ENCODE measurements around the gene SLC12A9.

Gene SLC12A9

DNA sequence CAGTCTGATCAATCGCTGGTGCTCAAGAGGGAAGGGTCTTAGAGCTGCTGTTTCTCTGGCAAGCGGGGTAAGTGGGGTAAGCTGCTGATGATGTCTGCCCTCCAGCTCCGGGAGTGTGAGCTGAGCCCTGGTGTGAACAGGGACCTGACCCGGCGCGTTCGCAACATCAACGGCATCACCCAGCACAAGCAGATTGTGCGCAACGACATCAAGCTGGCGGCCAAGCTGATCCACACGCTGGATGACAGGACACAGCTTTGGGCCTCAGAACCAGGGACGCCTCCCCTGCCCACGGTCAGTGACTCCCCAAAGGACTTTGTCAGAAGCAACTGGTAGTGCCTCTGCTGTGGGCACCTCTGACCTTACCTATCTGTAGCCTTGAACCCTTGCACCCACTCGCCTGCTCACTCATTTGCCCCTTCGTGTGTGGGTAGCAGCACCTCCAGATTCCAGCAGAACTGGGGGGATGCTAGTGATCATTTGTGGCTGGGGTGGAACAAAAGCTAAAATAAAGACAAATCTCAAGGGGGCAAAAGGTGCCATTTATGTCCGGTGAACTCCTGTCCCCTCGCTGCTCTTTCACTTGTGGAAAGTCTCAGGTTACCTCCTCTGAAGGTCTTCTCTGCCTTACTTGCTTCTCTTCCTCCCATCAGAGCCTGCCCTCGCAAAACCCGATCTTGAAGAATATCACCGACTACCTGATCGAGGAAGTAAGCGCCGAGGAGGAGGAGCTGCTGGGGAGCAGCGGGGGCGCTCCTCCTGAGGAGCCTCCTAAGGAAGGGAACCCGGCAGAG, 33.8 kb downstream of the SLC12A9 start:
- no peak for DNase-seq

DNA sequence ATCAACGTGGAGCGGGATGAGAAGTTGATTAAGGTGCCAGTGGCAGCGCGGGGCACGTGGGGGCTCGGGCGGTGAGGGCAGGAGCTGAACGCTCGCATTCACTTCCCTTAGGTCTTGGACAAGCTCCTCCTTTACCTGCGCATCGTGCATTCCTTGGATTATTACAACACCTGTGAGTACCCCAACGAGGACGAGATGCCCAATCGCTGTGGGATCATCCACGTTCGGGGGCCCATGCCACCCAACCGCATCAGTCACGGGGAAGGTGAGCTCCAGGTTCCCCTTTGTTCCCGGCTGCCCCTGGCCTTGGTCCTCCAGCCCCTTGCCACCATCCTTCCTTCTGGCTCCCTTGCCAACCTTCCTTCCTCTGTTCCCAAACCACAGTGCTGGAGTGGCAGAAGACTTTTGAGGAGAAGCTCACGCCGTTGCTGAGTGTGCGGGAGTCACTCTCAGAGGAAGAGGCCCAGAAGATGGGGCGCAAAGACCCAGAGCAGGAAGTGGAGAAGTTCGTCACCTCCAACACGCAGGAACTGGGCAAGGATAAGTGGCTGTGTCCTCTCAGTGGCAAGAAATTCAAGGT, 34.5 kb downstream of the SLC12A9 start:
- no peak for DNase-seq

DNA sequence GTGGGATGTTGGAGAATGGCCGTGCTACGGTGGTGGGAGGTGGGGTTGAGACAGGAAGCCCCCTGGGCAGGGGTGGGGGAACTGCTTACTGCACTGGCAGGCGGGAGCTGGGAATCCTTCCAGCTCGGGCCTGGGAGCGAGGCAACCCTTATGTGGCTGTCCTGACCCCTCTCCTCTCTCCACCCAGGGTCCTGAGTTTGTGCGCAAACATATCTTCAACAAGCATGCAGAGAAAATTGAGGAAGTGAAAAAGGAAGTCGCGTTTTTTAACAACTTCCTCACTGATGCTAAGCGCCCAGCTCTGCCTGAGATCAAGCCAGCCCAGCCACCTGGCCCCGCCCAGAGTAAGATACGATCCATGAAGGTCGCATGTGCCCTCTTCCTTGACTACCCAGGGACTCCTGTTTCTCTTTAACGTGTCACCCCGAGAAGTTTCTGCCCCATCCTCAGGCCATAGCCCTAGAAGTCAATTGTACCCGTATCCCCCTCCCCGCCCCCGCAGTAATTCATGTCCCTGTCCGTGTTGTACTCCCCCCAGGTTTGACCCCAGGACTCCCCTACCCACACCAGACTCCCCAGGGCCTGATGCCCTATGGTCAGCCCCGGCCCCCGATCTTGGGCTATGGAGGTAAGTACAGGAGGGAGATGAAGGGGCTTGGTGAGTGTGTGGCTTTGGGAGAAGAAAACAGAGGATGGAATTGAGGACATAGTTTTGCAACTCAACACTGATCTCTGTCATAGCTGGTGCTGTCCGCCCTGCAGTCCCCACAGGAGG, 35.2 kb downstream of the SLC12A9 start:
- peak; percentile 45 for DNase-seq

DNA sequence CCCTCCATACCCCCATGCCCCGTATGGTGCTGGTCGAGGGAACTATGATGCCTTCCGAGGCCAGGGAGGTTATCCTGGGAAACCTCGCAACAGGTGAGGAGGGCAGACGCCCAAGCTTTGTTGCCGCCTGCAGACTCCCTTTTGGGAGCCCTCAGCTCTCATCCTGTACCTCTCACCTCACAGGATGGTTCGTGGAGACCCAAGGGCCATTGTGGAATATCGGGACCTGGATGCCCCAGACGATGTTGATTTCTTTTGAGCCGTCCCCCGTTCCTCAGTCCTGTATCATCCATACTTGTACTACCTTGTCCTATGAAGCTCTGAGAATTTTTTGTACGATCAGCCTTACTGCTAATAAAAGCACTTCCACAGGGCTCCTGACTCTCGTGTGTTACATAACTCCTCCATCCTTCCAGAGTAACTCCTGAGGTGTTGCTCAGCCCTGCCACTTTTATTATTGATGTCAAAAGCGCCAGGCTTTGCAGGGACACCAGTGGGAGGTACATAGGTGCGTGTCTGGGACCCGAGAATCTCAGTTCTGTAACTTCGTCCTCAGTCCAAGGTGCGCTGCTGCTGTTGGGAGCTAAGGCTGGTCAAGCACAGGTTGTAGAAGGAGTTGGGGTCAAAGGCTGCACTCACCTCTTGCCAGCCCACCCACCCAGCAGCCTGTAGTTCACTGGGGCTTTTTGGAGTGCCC, 35.9 kb downstream of the SLC12A9 start:
- DNase-seq, result no peak

DNA sequence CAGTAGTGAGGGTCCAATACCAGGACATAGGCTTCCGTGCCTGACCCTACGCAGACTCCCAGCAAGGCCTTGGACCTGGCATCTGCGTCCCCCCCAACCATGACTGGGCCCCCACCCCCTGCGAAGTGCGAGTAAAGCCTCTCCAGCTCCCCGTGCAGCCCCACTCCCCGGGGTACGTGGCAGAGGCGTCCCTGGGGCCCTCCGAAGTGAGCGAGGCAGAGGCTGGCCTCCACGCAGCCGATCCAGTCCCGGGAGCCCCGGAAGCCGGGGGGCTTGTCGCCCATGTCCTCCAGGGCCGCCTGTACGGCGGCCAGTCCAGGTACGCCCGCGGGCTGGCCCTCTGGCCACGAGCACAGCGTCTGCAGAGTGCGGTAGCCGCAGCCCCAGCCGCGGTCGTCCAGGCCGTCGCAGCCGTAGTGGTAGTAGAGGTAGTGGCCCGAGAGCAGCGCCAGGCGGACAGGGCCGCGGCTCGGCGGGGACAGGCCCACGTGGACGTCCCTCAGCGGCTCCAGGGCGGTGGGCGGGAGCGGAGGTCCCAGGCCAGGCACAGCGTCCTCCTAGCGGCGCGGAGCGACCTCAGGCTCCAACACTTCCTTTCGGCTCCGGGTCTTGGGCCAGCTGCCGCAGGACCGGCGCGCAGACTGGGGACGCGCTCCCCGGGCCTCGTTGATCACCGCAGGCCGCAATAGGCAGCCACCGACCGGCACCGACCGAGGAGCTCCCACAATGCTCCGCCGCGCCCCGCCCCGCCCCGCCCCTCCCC, 36.7 kb downstream of the SLC12A9 start, which contains the start of gene UFSP1:
TSS of gene UFSP1 (minus strand) at position 728 of the 763 bp plus-strand sequence. CDS start at position 284, 444 bp downstream.
- DNase-seq, result no peak

DNA sequence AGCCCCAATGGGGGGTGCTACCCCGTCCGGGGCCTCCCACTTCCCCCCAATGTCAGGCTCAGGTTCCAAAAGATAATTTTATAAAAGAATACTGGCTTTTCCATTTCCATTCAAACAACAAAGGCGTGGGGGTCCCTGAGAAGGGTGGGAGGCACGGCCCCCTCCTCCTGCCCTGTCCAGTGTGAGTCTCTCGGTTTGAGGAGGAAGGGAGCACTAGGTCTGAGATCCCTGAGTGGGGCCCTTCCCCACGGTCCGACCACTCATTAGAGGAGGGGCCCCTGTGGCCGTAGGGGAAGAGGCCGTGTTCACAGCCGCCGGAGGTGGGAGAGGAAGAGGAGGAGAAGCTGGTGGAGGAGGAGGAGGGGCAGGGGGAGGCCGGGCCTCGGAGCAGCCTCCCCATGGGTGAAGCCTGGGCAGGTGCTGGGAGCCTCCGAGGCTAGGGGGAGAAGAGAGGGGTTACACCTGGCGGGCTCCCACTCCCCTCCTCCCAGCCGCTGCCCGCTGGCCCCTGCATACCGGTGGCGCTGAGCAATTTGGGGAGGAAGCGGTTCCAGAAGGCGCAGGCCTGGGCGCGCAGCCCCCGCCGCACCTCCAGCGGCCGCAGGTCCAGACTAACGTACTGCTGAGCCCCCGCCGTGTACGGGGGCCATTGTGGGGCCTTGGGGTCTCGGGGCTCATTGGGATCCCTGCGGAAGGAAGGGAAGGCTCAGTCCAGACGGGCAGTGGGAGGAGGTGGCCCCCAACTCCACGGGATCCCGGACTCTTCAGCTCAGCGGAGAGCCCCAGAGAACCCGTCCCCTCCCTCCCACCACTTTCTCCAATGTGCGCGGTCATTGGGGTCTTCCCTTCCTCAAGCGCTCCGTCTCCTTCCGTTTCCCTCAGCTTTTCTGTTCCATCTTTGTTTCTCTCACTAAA, 38.4 kb downstream of the SLC12A9 start:
- no peak for DNase-seq

DNA sequence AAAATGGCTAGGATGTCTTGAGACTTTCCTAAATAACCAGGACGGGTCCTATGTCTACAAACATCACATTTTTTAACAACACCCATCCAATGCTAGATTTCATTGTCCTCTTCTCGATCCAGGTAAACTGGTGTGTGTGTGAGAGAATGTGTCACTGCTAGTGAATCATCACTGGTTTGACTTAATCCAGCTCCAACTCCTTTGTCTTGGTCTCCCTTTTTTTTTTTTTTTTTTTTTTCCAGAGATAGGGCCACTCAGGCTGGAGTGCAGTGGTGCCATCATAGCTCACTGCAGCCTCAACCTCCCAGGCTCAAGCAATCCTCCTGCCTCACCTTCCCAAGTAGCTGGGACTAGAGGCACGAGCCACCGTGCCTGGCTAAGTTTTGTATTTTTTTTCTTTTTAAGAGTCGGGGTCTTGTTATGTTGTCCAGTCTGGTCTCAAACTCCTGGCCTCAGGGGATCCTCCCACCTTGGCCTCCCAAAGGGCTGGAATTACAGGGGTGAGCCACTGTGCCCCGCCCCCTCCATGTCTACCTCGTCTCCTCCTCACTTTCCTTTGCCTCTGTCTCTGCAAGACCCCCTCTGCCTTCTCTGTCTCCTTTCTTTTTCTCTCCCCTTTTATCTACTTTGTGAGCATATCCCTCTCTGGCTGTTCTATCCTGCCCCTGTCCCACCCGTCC, 39.2 kb downstream of the SLC12A9 start:
- no peak for DNase-seq

DNA sequence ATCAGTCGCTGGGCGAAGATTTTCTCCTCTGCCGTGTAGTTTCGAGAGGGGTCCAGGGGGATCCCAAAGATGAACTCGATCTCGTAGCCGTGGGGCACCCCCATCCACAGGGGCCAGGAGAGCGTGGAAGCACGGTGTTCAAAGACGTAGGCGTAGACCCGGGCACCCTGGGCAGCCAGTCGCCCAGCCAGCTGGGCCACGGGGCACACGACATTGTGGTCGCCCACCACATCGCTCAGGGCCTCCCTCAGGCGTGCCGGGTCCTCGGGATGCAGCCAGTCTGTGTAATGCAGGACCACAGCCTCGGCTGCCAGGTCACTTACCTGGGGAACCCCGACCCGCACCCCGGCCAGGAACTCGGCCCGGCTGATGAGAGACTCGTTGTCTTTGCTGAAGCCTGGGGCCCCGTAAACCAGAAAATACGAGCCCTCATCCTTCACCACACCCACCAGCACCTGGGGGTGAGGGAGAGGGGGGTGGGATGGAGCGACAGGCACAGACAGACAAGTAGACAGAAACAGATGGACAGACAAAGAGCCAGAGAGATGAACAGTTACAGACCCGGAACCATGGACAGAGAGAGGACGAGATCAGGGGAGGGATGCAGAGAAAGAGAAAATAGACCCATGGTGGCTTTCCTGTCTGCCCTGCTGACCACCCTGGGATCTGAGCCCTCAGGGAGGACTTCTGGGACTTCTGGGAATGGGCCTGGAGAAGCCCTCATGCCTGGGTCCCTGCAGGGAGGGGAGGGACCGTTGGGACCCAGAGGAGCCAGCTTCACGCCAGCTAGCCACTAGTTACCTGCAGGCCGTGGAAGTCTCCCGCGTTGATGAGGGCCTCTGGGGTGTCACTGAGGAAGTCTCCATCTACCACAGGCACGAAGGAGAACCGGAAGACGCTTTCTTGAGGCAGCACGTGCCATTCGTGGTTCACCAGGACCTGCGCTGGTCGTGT, 40.1 kb downstream of the SLC12A9 start:
- DNase-seq, result no peak

DNA sequence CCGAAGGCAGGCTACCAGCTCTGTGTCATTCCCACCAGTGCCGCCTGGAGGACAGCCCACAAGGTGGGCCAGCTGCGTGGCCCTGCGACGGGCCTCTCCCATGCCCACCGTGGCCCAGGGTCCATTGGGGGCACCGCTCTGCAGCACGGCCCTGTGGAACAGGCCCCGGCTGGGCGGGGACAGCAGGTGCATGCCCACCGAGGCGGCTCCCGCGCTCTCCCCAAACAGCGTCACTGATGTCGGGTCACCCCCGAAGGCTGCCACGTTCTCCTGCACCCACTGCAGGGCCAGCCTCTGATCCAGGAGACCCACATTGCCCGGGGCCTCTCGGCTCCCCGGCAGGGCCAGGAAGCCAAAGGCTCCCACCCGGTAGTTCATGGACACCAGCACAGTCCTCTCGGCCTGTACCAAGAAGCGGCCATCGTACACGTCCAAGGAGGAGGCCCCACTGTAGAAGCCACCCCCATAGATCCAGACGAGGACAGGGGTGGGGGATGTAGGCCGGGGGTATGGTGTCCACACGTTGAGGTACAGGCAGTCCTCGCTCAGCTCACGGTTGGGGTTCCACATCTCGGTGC, 40.9 kb downstream of the SLC12A9 start:
- DNase-seq, result no peak

DNA sequence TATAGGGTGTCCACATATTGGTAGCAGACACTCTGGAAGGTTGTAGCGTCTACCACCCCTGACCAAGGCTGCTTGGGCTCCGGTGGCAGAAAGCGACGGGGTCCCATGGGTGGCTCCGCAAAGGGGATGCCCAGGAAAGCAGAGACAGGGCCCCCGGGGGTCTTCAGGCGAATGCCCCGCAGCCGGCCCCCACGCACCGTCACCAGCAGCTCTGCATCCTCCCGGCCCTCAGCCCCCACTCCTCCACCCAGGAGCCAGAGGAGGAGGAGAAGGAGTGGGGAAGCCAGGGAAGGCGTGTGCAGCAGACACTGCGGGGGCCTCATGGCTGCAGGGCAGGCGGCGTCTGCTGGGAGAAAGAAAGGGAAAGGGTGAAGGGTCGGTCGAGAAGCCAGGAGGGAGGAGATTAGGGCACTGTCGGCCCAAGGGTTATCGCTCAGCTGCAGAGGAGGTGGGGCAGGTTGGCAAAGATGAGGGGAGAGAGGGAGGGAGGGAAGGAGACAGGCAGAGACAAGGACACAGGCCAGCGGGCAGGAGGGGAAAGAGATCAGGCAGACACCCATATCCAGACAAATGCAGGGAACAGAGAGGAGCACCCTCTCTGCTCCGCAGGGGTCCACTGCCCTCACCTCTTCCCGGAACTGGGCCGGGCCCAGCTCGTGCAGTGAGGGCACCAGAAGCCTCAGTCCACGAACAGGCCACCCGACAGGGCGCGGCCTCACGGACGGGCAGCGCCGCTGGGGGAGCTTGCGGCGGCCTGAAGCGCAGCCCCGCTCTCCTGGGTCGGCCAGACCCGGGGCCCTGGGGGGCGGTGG, 41.6 kb downstream of the SLC12A9 start:
- no peak for DNase-seq

DNA sequence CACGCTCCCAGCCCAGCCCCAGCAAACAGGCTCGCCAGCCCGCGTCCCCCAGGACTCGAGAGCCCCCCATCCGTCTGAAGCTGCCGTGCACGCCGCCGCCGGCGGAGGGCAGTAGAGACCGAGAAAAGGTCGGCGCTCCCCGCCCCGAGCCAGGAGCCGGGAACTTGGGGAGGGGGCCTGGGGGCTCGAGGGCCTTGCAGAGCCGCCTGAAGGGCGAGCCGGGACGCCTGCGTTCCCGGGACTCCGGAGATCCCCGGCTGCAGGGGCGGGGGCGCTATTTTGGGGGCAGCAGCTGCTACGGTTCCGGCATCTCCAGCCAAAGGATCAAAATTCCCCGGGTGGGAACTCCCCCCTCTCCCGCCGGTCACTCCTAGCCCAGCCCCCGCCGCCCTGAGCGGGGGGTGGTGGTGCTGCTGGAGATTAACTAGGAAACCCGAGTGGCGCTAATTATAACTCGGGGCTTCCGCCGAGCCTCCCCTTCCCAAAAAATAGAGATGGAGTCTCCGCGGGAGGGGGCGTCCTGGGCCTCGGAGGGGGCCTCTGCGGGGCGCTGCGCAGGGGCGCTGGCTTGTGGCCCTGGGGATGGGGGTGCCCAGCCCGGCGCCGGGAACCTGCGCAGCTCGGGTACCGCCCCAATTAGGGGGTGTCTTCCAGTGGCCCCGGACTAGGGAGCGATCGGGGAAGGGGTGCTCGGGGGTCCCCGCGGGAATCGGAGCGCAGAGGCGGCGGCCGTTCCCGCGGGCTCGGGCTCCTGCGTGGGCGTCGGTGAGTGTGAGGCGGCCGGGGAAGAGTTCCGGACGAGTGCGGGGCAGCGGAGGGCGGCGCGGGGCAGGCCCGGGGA, 42.6 kb downstream of the SLC12A9 start:
- DNase-seq, result peak; percentile 50

DNA sequence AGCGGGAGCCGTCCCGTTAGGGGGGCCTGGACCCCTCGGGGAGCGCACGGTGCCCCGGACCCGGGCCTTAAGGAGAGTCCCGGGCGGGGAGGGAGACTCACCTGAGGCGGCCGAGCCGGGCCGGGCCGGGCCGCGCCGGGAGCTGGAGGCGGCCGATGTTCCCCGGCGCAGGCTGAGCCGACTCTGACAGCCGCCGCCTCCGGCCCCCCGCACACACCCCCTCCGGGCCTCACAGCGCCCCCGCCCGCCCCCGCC, 43.1 kb downstream of the SLC12A9 start, which contains the start of gene ACHE:
TSS of gene ACHE (minus strand) at position 188 of the 255 bp plus-strand sequence. CDS start 1,656 bp downstream, outside the sequence.
- DNase-seq, result no peak

DNA sequence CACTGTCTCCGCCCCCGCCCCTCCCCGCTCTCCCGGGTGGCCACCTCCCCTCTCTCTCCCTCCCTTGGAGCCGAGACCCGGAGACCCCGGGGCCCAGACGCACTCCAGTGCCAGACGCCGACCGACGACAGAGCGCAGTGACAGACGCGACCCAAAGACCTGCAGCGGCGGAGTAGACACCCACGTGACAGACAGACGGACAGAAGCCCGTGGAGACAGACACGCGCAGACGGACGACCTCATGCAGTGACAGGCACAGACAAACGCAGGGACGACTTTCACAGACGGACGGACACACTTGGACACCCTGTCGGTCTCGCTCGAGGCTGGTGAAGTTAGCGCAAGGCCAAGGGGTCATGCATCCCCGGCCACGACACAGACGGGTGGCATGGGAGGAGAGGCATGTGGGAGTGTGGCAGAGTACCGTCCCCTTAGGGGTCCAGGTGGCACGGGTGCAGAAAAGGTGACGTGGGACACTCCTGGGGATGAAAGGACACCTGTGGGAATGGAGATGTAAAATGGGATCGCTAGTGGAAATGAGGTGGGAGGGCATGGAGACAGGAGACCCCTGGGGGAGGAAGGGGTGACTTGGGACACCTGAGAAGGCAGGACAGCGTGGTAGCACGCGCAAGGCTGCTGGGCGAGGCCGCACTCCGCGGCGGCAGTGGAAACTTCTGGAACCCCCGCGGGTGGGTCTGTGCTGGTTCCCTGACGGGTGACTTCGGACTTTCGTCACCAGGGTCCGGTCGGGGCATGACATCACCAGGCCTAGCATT, 43.6 kb downstream of the SLC12A9 start:
- peak; percentile 16 for DNase-seq

DNA sequence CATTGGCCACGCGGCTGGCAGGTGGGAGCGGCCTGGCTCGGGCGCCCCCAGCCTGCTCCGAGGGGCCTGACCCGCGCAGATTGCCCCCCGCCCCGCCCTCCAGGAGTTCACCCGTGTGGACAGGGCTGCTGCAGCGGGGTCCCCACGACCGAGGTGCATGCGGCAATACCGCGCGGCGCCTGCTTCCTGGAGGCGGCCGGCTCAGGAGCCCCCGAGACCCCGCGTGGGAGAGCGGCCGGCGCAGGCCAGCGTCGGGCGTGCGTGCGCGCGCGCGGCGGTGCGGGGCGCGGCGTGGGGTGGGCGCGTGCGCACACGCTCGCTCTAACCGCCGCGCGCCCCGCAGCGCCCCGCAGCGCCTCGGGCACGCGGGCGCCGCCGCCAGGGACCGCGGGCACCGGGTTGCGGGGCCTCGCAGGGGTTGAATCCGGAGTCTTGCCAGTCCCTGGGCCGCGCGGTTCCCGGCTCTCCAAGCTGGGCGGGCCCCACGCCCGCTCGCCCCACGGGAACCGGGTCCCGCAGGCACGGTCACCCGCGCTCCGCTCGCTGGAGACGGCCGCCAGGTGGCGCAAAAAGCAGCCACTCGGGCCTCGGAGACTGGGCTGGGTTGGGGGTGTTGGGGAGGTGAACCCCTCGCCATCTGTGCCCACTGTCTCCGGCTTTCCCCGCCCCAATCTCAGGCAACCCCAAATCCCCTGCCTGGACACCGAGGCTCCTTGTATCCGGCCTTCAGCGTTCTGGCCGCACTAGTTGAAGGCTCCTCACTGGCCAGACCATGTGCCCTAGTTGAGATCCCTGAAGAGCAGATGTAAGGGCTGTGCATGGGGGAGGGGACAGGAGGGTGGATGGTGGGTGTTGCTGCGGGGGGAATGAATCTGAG, 44.5 kb downstream of the SLC12A9 start:
- peak; percentile 65 for DNase-seq

DNA sequence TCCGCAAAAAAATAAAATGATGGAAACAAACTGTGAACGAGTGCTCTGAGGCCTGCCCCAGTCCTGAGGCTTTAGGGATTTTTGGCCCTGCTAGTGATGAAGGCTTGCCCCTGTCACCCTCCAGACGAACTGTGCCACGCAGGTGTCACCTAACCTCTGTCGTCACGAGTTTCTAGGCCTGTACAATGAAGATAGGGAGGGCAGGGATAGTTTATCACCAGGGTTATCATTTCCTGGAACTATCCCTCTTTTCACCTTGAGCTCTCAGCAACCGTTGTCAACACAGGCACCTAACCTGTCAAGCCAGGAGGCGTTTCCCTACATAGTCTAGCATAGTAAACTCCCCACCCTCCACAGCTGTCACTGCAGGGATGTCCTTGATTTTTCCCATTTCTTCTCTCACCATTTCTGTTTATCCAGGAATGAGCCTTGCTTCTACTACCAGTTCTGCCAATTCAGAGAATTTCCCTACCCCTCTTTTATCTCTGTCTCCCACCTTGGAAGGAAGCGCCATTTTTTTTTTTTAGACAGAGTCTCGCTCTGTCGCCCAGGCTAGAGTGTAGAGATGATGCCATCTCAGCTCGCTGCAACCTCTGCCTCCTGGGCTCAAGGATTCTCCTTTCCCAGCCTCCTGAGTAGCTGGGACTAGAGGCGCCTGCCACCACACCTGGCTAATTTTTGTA, 45.4 kb downstream of the SLC12A9 start:
- no peak for DNase-seq
